K562 (cell line): ENCODE results near the gene BCORL1. TPM values are rescaled to one million over a fixed set of nuclear protein-coding genes. Genes with fewer than 3 reads are reported as not detected.

ENCODE experiments used
- ATF1 ChIP-seq, 2 experiments: fragments of 450-650 bp in 1 of 2; IDR thresholded peaks; 2 replicates each; pipeline ENCODE4 v1.6.1; 2016; ENCODE audit warnings: missing compliant biosample characterization in 1 of 2, missing genetic modification characterization in 1 of 2
- BRD9 ChIP-seq: fragments of 450-650 bp; IDR thresholded peaks from 2 replicates; pipeline ENCODE4 v1.6.1; 2018; ENCODE audit warnings: low read depth; ENCODE audit not compliant: partially characterized antibody
- COPS2 ChIP-seq: fragments of 450-650 bp; conservative IDR thresholded peaks from 2 replicates; pipeline ENCODE4 v1.6.1; 2016; ENCODE audit warnings: mild to moderate bottlenecking, moderate library complexity
- CREB1 ChIP-seq, 2 experiments: sonication (generic) in 1 of 2; formaldehyde crosslinking in 1 of 2; IDR thresholded peaks; 2 replicates each; pipeline versions ENCODE4 v1.6.1 to v1.8.0; 2012 to 2022; ENCODE audit warnings: inconsistent platforms in 1 of 2, mild to moderate bottlenecking in 1 of 2, missing genetic modification reagents in 1 of 2, moderate library complexity in 1 of 2
- E2F4 ChIP-seq: sonication (generic); formaldehyde crosslinking; IDR thresholded peaks from 2 replicates; pipeline ENCODE4 v1.8.0; 2022; ENCODE audit warnings: mild to moderate bottlenecking, low read depth, missing genetic modification reagents
- EP300 ChIP-seq: IDR thresholded peaks from 2 replicates; pipeline ENCODE4 v1.6.1; 2012; ENCODE audit warnings: low read length, improper control_type of control experiment
- GATAD2B ChIP-seq: fragments of 450-650 bp; IDR thresholded peaks from 2 replicates; pipeline ENCODE4 v1.6.1; 2017; ENCODE audit warnings: mild to moderate bottlenecking, borderline replicate concordance
- HINFP ChIP-seq: fragments of 450-650 bp; conservative IDR thresholded peaks from 2 replicates; pipeline ENCODE4 v1.6.1; 2016; ENCODE audit warnings: missing genetic modification characterization, low read depth, mild to moderate bottlenecking, control low read depth, missing compliant biosample characterization
- HIVEP1 ChIP-seq: fragments of 250-450 bp; sonication (Bioruptor Pico); IDR thresholded peaks from 2 replicates; pipeline ENCODE4 v1.4.0; 2020; ENCODE audit warnings: mild to moderate bottlenecking
- JUND ChIP-seq, 2 experiments: IDR thresholded peaks; 2 replicates in 1 of 2; 3 replicates in 1 of 2; pipeline ENCODE4 v1.6.1; 2011; ENCODE audit warnings: borderline replicate concordance in 2 of 2, low read depth in 2 of 2, low read length in 2 of 2, improper control_type of control experiment in 1 of 2, missing biosample characterization in 1 of 2, missing genetic modification characterization in 1 of 2, missing genetic modification reagents in 1 of 2
- KDM5B ChIP-seq: fragments of 200-600 bp; sonication (generic); IDR thresholded peaks from 2 replicates; pipeline ENCODE4 v1.6.1; 2012; ENCODE audit warnings: low read depth, mild to moderate bottlenecking, moderate library complexity, low read length, control low read depth, inconsistent platforms; ENCODE audit not compliant: insufficient replicate concordance
- MAZ ChIP-seq, 2 experiments: fragments of 450-650 bp in 1 of 2; sonication (generic) in 1 of 2; formaldehyde crosslinking; IDR thresholded peaks in 1 of 2; conservative IDR thresholded peaks in 1 of 2; 2 replicates each; pipeline versions ENCODE4 v1.4.0 to v1.5.0; 2020; ENCODE audit warnings: mild to moderate bottlenecking in 1 of 2, missing genetic modification reagents in 1 of 2
- MTA3 ChIP-seq: fragments of 450-650 bp; formaldehyde crosslinking; IDR thresholded peaks from 2 replicates; pipeline ENCODE4 v1.6.1; 2017; ENCODE audit warnings: mild to moderate bottlenecking, borderline replicate concordance
- NR2C2 ChIP-seq, 2 experiments: fragments of 200-800 bp in 1 of 2; sonication (Bioruptor generic) in 1 of 2; sonication (generic) in 1 of 2; formaldehyde crosslinking in 1 of 2; IDR thresholded peaks; 2 replicates each; pipeline versions ENCODE4 v1.6.1 to v1.8.0; 2016 to 2022; ENCODE audit warnings: mild to moderate bottlenecking in 1 of 2, missing compliant biosample characterization in 1 of 2, missing genetic modification characterization in 1 of 2, missing genetic modification reagents in 1 of 2
- NR4A1 ChIP-seq, 2 experiments: fragments of 250-450 bp in 1 of 2; fragments of 450-650 bp in 1 of 2; sonication (Bioruptor Pico) in 1 of 2; IDR thresholded peaks; 2 replicates each; pipeline versions ENCODE4 v1.4.0 to v1.6.1; 2016 to 2020; ENCODE audit warnings: mild to moderate bottlenecking in 2 of 2, missing compliant biosample characterization in 1 of 2, missing genetic modification characterization in 1 of 2, moderate library complexity in 1 of 2
- PPARD ChIP-seq: fragments of 250-450 bp; sonication (Bioruptor Pico); IDR thresholded peaks from 2 replicates; pipeline ENCODE4 v1.8.0; 2022; ENCODE audit warnings: inconsistent platforms, mild to moderate bottlenecking, moderate library complexity
- RBBP5 ChIP-seq: fragments of 200-600 bp; sonication (generic); IDR thresholded peaks from 2 replicates; pipeline ENCODE4 v1.6.1; 2012; ENCODE audit warnings: borderline replicate concordance, mild to moderate bottlenecking, low read length, control low read depth, inconsistent platforms; ENCODE audit not compliant: insufficient read depth, poor library complexity, severe bottlenecking
- SMAD4 ChIP-seq: fragments of 250-450 bp; sonication (Bioruptor Pico); conservative IDR thresholded peaks from 2 replicates; pipeline ENCODE4 v1.8.0; 2021; ENCODE audit warnings: inconsistent platforms, mild to moderate bottlenecking, moderate library complexity
- TFAM ChIP-seq: fragments of 250-450 bp; sonication (Bioruptor Pico); conservative IDR thresholded peaks from 2 replicates; pipeline ENCODE4 v1.5.0; 2021; ENCODE audit warnings: mild to moderate bottlenecking, moderate library complexity
- ZKSCAN1 ChIP-seq: fragments of 150-350 bp; IDR thresholded peaks from 2 replicates; pipeline ENCODE4 v1.6.1; 2016; ENCODE audit warnings: low read depth, low read length
- ZNF449 ChIP-seq: fragments of 250-450 bp; sonication (Bioruptor Pico); IDR thresholded peaks from 2 replicates; pipeline ENCODE4 v1.8.0; 2022; ENCODE audit warnings: moderate library complexity, mild to moderate bottlenecking, inconsistent platforms
- ZNF551 ChIP-seq: fragments of 250-450 bp; sonication (Bioruptor Pico); IDR thresholded peaks from 2 replicates; pipeline ENCODE4 v1.5.0; 2021; ENCODE audit warnings: mild to moderate bottlenecking, moderate library complexity
- ZNF830 ChIP-seq: fragments of 250-450 bp; sonication (Bioruptor Pico); IDR thresholded peaks from 2 replicates; pipeline ENCODE4 v1.5.0; 2021; ENCODE audit warnings: mild to moderate bottlenecking
- polyA plus RNA-seq, 8 experiments: library from polyadenylated mRNA; depleted of rRNA in 4 of 8; stranded (reverse) in 5 of 8; unstranded in 3 of 8; fragments of >200 nt; fragmentation: Nextera tagmentation in 2 of 8; fragmentation: Illumina TruSeq in 1 of 8; extraction: Ambion mirVana in 2 of 8; extraction: Trizol in 1 of 8; gene quantifications; 2 replicates each; pipeline versions ENCODE4 v1.2.1 to v1.2.3, GENCODE V29; 2011 to 2014; ENCODE audit warnings: inconsistent platforms in 1 of 8, missing spikeins in 1 of 8
- total RNA-seq, 7 experiments: library from RNA; depleted of rRNA in 6 of 7; stranded (reverse); fragments of >200 nt in 6 of 7; fragmentation: Illumina TruSeq in 2 of 7; extraction: Trizol in 2 of 7; gene quantifications; 2 replicates each; pipeline versions ENCODE4 v1.2.1 to v1.2.3, GENCODE V29; 2011 to 2021; ENCODE audit warnings: low replicate concordance in 1 of 7

Gene BCORL1
- total and polyA plus RNA-seq, 9 of the 15 experiments (the other 6 are each of a cell fraction or from before 2014, with no cell fraction given), result 0.48 to 29.6 (median 2.1) TPM

- TF ChIP-seq EP300, result no peak
- TF ChIP-seq ZNF449 (CRISPR knock-in tag), result no peak
- TF ChIP-seq NR4A1 (CRISPR knock-in tag; IDR thresholded peaks at IDR 0.05), result no peak
- TF ChIP-seq NR4A1 (tag; IDR thresholded peaks at IDR 0.05), result no peak
- no peak for TF ChIP-seq NR2C2 (CRISPR knock-in tag; IDR thresholded peaks at IDR 0.05)
- TF ChIP-seq NR2C2 (tag; IDR thresholded peaks at IDR 0.05), result 0 out of 2 replicates have a peak, but pooled peaks have one; percentile 18
- no peak for TF ChIP-seq BRD9
- peak; percentile 43; the same call in 1 of the 2 replicates for TF ChIP-seq JUND (IDR thresholded peaks at IDR 0.05; ENCODE audit: borderline replicate concordance, low read depth, low read length)
- TF ChIP-seq JUND (tag; IDR thresholded peaks at IDR 0.05; ENCODE audit: borderline replicate concordance, low read depth, low read length), result no peak; the same call in 2 of the 3 replicates
- TF ChIP-seq TFAM, result no peak
- TF ChIP-seq RBBP5, result no peak
- no peak for TF ChIP-seq ATF1 (CRISPR knock-in tag; IDR thresholded peaks at IDR 0.05)
- TF ChIP-seq ATF1 (tag; IDR thresholded peaks at IDR 0.05), result peak; percentile 24; the same call in 1 of the 2 replicates
- TF ChIP-seq CREB1 (IDR thresholded peaks at IDR 0.05), result no peak
- no peak for TF ChIP-seq CREB1 (CRISPR knock-in tag; IDR thresholded peaks at IDR 0.05)
- no peak for TF ChIP-seq COPS2
- no peak for TF ChIP-seq ZNF551
- TF ChIP-seq KDM5B, result no peak
- TF ChIP-seq MAZ (CRISPR knock-in tag; conservative IDR thresholded peaks at IDR 0.05 in 1 of 2, IDR thresholded peaks at IDR 0.05 in 1 of 2), result no peak
- TF ChIP-seq ZNF830, result no peak
- TF ChIP-seq GATAD2B, result no peak
- TF ChIP-seq MTA3, result peak; percentile 62; the same call in 1 of the 2 replicates
- TF ChIP-seq SMAD4 (CRISPR knock-in tag), result no peak
- no peak for TF ChIP-seq PPARD
- no peak for TF ChIP-seq ZKSCAN1
- TF ChIP-seq HINFP, result no peak
- TF ChIP-seq HIVEP1 (CRISPR knock-in tag), result no peak
- TF ChIP-seq E2F4 (CRISPR knock-in tag), result no peak
Measured at GRCh38 chrX:129932821-129933321, 49.6 kb upstream of the BCORL1 start (continued).
